CD14-positive monocyte (primary cell): ENCODE measurements around the gene GH1. TPM values are rescaled to one million over a fixed set of nuclear protein-coding genes. Genes with fewer than 3 reads are reported as not detected.

Experiments used
- DNase-seq, 3 donors: peaks; one replicate each; pipeline ENCODE4 v3.0.0-alpha.2; 2011 to 2022
- H2AFZ ChIP-seq: 2 replicates; pipeline ENCODE4 v1.6.0; 2012; ENCODE audit warnings: mild to moderate bottlenecking, low read depth, low read length, inconsistent platforms; ENCODE audit not compliant: insufficient read depth, poor library complexity, severe bottlenecking
- H3K27ac ChIP-seq, 2 donors: 1 replicate in 1 of 2; 2 replicates in 1 of 2; pipeline ENCODE4 v1.5.1; 2012 to 2013; ENCODE audit warnings: low read length in 2 of 2, control low read depth in 1 of 2, inconsistent platforms in 1 of 2, low read depth in 1 of 2, mild to moderate bottlenecking in 1 of 2
- H3K27me3 ChIP-seq, 2 donors: one replicate each; pipeline versions ENCODE4 v1.6.0 to v1.6.1; 2011 to 2013; ENCODE audit warnings: low read length in 2 of 2; ENCODE audit not compliant: control insufficient read depth in 2 of 2, insufficient read depth in 2 of 2
- H3K36me3 ChIP-seq, 2 donors: replicated peaks in 1 of 2; 1 replicate in 1 of 2; 2 replicates in 1 of 2; pipeline versions ENCODE4 v1.5.1 to v1.6.1; 2012 to 2013; ENCODE audit warnings: low read length in 2 of 2, control low read depth in 1 of 2, inconsistent platforms in 1 of 2, mild to moderate bottlenecking in 1 of 2; ENCODE audit not compliant: insufficient read depth in 2 of 2, control insufficient read depth in 1 of 2
- H3K4me1 ChIP-seq, 2 donors: 1 replicate in 1 of 2; 2 replicates in 1 of 2; pipeline versions ENCODE4 v1.5.1 to v1.6.1; 2012 to 2013; ENCODE audit warnings: low read length in 2 of 2, control low read depth in 1 of 2, inconsistent platforms in 1 of 2, mild to moderate bottlenecking in 1 of 2, moderate library complexity in 1 of 2; ENCODE audit not compliant: insufficient read depth in 2 of 2, control insufficient read depth in 1 of 2
- H3K4me2 ChIP-seq: replicated peaks from 2 replicates; pipeline ENCODE3; 2012; ENCODE audit warnings: low read length, moderate library complexity, mild to moderate bottlenecking; ENCODE audit not compliant: poor library complexity, severe bottlenecking; ENCODE audit errors: extremely low read depth
- H3K4me3 ChIP-seq, 3 experiments: fragments of 200-600 bp in 1 of 3; sonication (generic) in 1 of 3; replicated peaks in 1 of 3; 1 replicate in 2 of 3; 2 replicates in 1 of 3; pipeline ENCODE4 v1.5.1; 2011 to 2013; ENCODE audit warnings: low read length in 3 of 3, mild to moderate bottlenecking in 3 of 3, control low read depth in 2 of 3, low read depth in 2 of 3, inconsistent platforms in 1 of 3, moderate library complexity in 1 of 3
- H3K79me2 ChIP-seq: 2 replicates; pipeline ENCODE4 v1.6.0; 2012; ENCODE audit warnings: mild to moderate bottlenecking, control low read depth, inconsistent platforms, low read length, moderate library complexity; ENCODE audit not compliant: insufficient read depth
- H3K9ac ChIP-seq: 2 replicates; pipeline ENCODE4 v1.6.0; 2017; ENCODE audit warnings: low read length, mild to moderate bottlenecking; ENCODE audit not compliant: insufficient read depth, poor library complexity, severe bottlenecking
- H3K9me3 ChIP-seq, 2 donors: replicated peaks in 1 of 2; 1 replicate in 1 of 2; 2 replicates in 1 of 2; pipeline versions ENCODE4 v1.5.1 to v1.6.1; 2012 to 2013; ENCODE audit warnings: low read length in 2 of 2, control low read depth in 1 of 2; ENCODE audit not compliant: control insufficient read depth in 1 of 2, insufficient read depth in 1 of 2
- H4K20me1 ChIP-seq: 2 replicates; pipeline ENCODE4 v1.6.0; 2012; ENCODE audit warnings: mild to moderate bottlenecking, low read length, control low read depth, moderate library complexity; ENCODE audit not compliant: insufficient read depth
- H3K27ac Mint-ChIP-seq, 7 donors: one replicate each; pipeline ENCODE4 v1.8.0; 2020; ENCODE audit warnings: mild to moderate bottlenecking in 7 of 7, mixed read lengths in 7 of 7, moderate library complexity in 6 of 7, inconsistent platforms in 2 of 7
- H3K27me3 Mint-ChIP-seq, 3 donors: one replicate each; pipeline ENCODE4 v1.8.0; 2021 to 2022; ENCODE audit warnings: low read depth in 3 of 3, mild to moderate bottlenecking in 3 of 3, mixed read lengths in 3 of 3, moderate library complexity in 3 of 3, inconsistent platforms in 1 of 3
- H3K36me3 Mint-ChIP-seq, 2 donors: one replicate each; pipeline ENCODE4 v1.8.0; 2020; ENCODE audit warnings: mixed read lengths in 2 of 2, inconsistent platforms in 1 of 2, mild to moderate bottlenecking in 1 of 2
- H3K4me1 Mint-ChIP-seq: one replicate; pipeline ENCODE4 v1.8.0; 2020; ENCODE audit warnings: mild to moderate bottlenecking, mixed read lengths
- H3K4me3 Mint-ChIP-seq, 2 donors: one replicate each; pipeline ENCODE4 v1.8.0; 2020; ENCODE audit warnings: mild to moderate bottlenecking in 2 of 2, mixed read lengths in 2 of 2, moderate library complexity in 1 of 2
- H3K9me3 Mint-ChIP-seq, 7 donors: one replicate each; pipeline ENCODE4 v1.8.0; 2020 to 2022; ENCODE audit warnings: mixed read lengths in 7 of 7, mild to moderate bottlenecking in 6 of 7, moderate library complexity in 6 of 7, inconsistent platforms in 2 of 7
- CTCF ChIP-seq: fragments of 200-600 bp; IDR thresholded peaks from one replicate; pipeline ENCODE4 v1.8.0; 2022; ENCODE audit warnings: antibody characterized with exemption, mild to moderate bottlenecking
- WGBS: methylation state at CpG from one replicate; pipeline ENCODE4 v1.1.5; 2013; ENCODE audit warnings: missing lambda C conversion rate; ENCODE audit not compliant: insufficient coverage; 5-methylcytosine and 5-hydroxymethylcytosine counted together
- intact Hi-C, 2 donors: fragments of 100-400 bp; cut with micrococcal nuclease; formaldehyde crosslinking; loops; one replicate each; pipeline versions ENCODE4 v1.15.0 to v1.15.1; 2023
- polyA plus RNA-seq, 3 donors: library from polyadenylated mRNA; depleted of rRNA in 1 of 3; unstranded in 2 of 3; stranded (reverse) in 1 of 3; fragments of 300-500 nt in 2 of 3; fragments of >200 nt in 1 of 3; fragmentation: Illumina TruSeq in 2 of 3; gene quantifications; 1 replicate in 2 of 3; 2 replicates in 1 of 3; pipeline ENCODE4 v1.2.3, GENCODE V29; 2012 to 2021

Gene GH1
- polyA plus RNA-seq, 3 donors, result not detected

- no peak overlapping the region for H3K27ac Mint-ChIP-seq
- Histone ChIP-seq H3K36me3 (no peaks in the 10 kb centered on the region), H2AFZ (no peak overlapping the region), H3K27me3 (no peaks in the 10 kb centered on the region), H3K4me2 (no peak overlapping the region), H3K79me2 (no peaks in the 10 kb centered on the region), H3K4me1 (peaks cover 9 to 10% of the 10 kb centered on the region in 2 donors), H3K27ac (no peak overlapping the region), H3K9me3 (no peaks in the 10 kb centered on the region), H4K20me1 (no peaks in the 10 kb centered on the region), H3K9ac (no peak overlapping the region), H3K4me3 (no peak overlapping the region)
- intact Hi-C loops, result no loop called here
- no peak overlapping the region for H3K4me3 Mint-ChIP-seq
- peaks cover 2 to 3% (median 3%) of the 10 kb centered on the region in 3 donors for H3K27me3 Mint-ChIP-seq
- H3K9me3 Mint-ChIP-seq, result peaks cover 0 to 1% (median 0%) of the 10 kb centered on the region in 7 donors
- 97% methylated on average over 20 of the region's 21 CpGs for WGBS
- no peak for DNase-seq
- H3K36me3 Mint-ChIP-seq, result no peaks in the 10 kb centered on the region
- no peak for TF ChIP-seq CTCF
- H3K4me1 Mint-ChIP-seq, result peaks cover 12% of the 10 kb centered on the region
Measured at GRCh38 chr17:63942309-63942985, 23.8 kb upstream of the GH1 start.

- no peaks in the 10 kb centered on the region for H3K9me3 ChIP-seq
- no peaks in the 10 kb centered on the region for H3K79me2 ChIP-seq
- no peak overlapping the region for H3K4me2 ChIP-seq
- no peak for TF ChIP-seq CTCF
- intact Hi-C loops, result no loop called here
- no peak overlapping the region for H3K27ac ChIP-seq
- H3K9ac ChIP-seq, result no peak overlapping the region
- no peak overlapping the region for H3K27ac Mint-ChIP-seq
- H4K20me1 ChIP-seq, result no peaks in the 10 kb centered on the region
- 95% methylated on average over 23 of the region's 23 CpGs for WGBS
- H3K27me3 Mint-ChIP-seq, result peaks cover 2 to 3% (median 3%) of the 10 kb centered on the region in 3 donors
- H3K4me3 Mint-ChIP-seq, result no peak overlapping the region
- no peaks in the 10 kb centered on the region for H3K36me3 ChIP-seq
- H3K4me1 ChIP-seq, result peaks cover 9 to 10% of the 10 kb centered on the region in 2 donors
- H3K27me3 ChIP-seq, result no peaks in the 10 kb centered on the region
- H3K4me1 Mint-ChIP-seq, result peaks cover 12% of the 10 kb centered on the region
- no peak for DNase-seq
- no peaks in the 10 kb centered on the region for H3K36me3 Mint-ChIP-seq
- no peak overlapping the region for H3K4me3 ChIP-seq
- peaks cover 0 to 1% (median 0%) of the 10 kb centered on the region in 7 donors for H3K9me3 Mint-ChIP-seq
- H2AFZ ChIP-seq, result no peak overlapping the region
Measured at GRCh38 chr17:63941751-63942150, 23.1 kb upstream of the GH1 start.
